SK-N-SH (cell line): ENCODE measurements around the gene COL25A1. TPM values are rescaled to one million over a fixed set of nuclear protein-coding genes. Genes with fewer than 3 reads are reported as not detected.

Experiments used
- CTCF ChIA-PET: fragments of 300-600, 350-600 bp; formaldehyde crosslinking; extraction: SDS; loops from one replicate; lab custom pipeline; 2021; lab: Yijun Ruan, JAX
- POLR2A ChIA-PET: fragments of 350-600 bp; sonication (Branson Sonifier 250); formaldehyde crosslinking; extraction: SDS; loops from one replicate; lab custom pipeline; 2020; ENCODE audit warnings: antibody characterized with exemption, inconsistent platforms; lab: Yijun Ruan, JAX
- DNase-seq: peaks from one replicate; pipeline ENCODE4 v3.0.0; 2012
- H2AFZ ChIP-seq: fragments of 200-600 bp; sonication (generic); 2 replicates; pipeline ENCODE4 v1.8.1; 2016; ENCODE audit warnings: antibody characterized with exemption, mild to moderate bottlenecking, low read depth
- H3F3A ChIP-seq: fragments of 200-600 bp; sonication (generic); replicated peaks from 2 replicates; pipeline ENCODE3; 2016; ENCODE audit warnings: antibody characterized with exemption, mild to moderate bottlenecking; ENCODE audit not compliant: insufficient read depth
- H3K27ac ChIP-seq, 2 experiments: fragments of 200-500 bp in 1 of 2; fragments of 200-600 bp in 1 of 2; sonication (Bioruptor generic) in 1 of 2; sonication (generic), shearing (Covaris generic) in 1 of 2; 2 replicates each; pipeline versions ENCODE4 v1.5.1 to v1.6.1; 2014 to 2016; ENCODE audit warnings: low read depth in 2 of 2, inconsistent platforms in 1 of 2, low read length in 1 of 2, mild to moderate bottlenecking in 1 of 2, mixed read lengths in 1 of 2
- H3K27me3 ChIP-seq: fragments of 200-600 bp; sonication (generic), shearing (Covaris generic); 2 replicates; pipeline ENCODE4 v1.6.1; 2016; ENCODE audit warnings: mixed run types; ENCODE audit not compliant: insufficient read depth
- H3K36me3 ChIP-seq, 2 experiments: fragments of 200-500 bp in 1 of 2; fragments of 200-600 bp in 1 of 2; sonication (Bioruptor generic) in 1 of 2; sonication (generic) in 1 of 2; replicated peaks in 1 of 2; 2 replicates each; pipeline versions ENCODE3 to v1.5.1; 2014 to 2016; ENCODE audit warnings: low read length in 1 of 2, mild to moderate bottlenecking in 1 of 2; ENCODE audit not compliant: insufficient read depth in 2 of 2, control insufficient read depth in 1 of 2
- H3K4me1 ChIP-seq, 2 experiments: fragments of 200-500 bp in 1 of 2; fragments of 200-600 bp in 1 of 2; sonication (Bioruptor generic) in 1 of 2; sonication (generic), shearing (Covaris generic) in 1 of 2; 2 replicates each; pipeline versions ENCODE4 v1.5.1 to v1.6.1; 2014 to 2016; ENCODE audit warnings: low read depth in 1 of 2, low read length in 1 of 2, mixed run types in 1 of 2; ENCODE audit not compliant: insufficient read depth in 2 of 2, control insufficient read depth in 1 of 2
- H3K4me2 ChIP-seq: fragments of 200-600 bp; sonication (generic), shearing (Covaris generic); 2 replicates; pipeline ENCODE4 v1.6.1; 2017; ENCODE audit warnings: mixed run types
- H3K4me3 ChIP-seq, 2 experiments: fragments of 200-500 bp in 1 of 2; fragments of 200-600 bp in 1 of 2; sonication (Bioruptor generic) in 1 of 2; sonication (generic), shearing (Covaris generic) in 1 of 2; 2 replicates each; pipeline versions ENCODE4 v1.5.1 to v1.8.1; 2014 to 2016; ENCODE audit warnings: low read depth in 2 of 2, inconsistent platforms in 1 of 2, low read length in 1 of 2, mild to moderate bottlenecking in 1 of 2, mixed read lengths in 1 of 2, moderate library complexity in 1 of 2
- H3K79me2 ChIP-seq: fragments of 200-600 bp; sonication (generic); 2 replicates; pipeline ENCODE4 v1.8.1; 2017; ENCODE audit warnings: mild to moderate bottlenecking; ENCODE audit not compliant: insufficient read depth
- H3K9ac ChIP-seq: fragments of 200-600 bp; sonication (generic); 2 replicates; pipeline ENCODE4 v1.6.1; 2017; ENCODE audit warnings: mixed run types
- H3K9me2 ChIP-seq: fragments of 200-600 bp; sonication (generic); 2 replicates; pipeline ENCODE4 v1.6.1; 2017; ENCODE audit warnings: mixed run types
- H3K9me3 ChIP-seq: fragments of 200-600 bp; sonication (generic); 2 replicates; pipeline ENCODE4 v1.6.1; 2017; ENCODE audit warnings: mixed run types, mild to moderate bottlenecking, moderate library complexity
- H4K20me1 ChIP-seq: fragments of 200-600 bp; sonication (generic); 2 replicates; pipeline ENCODE4 v1.6.1; 2017; ENCODE audit warnings: mild to moderate bottlenecking, mixed run types; ENCODE audit not compliant: insufficient read depth
- EZH2phosphoT487 ChIP-seq: fragments of 200-600 bp; sonication (generic); IDR thresholded peaks from 2 replicates; pipeline ENCODE4 v1.6.1; 2017; ENCODE audit warnings: low read depth, mixed run types, mild to moderate bottlenecking, antibody characterized with exemption, moderate library complexity, borderline replicate concordance
- GABPA ChIP-seq: IDR thresholded peaks from 2 replicates; pipeline ENCODE4 v1.4.0; 2012; ENCODE audit warnings: low read depth, mild to moderate bottlenecking
- NRF1 ChIP-seq: IDR thresholded peaks from 2 replicates; pipeline ENCODE4 v1.6.1; 2012; ENCODE audit warnings: low read depth, mild to moderate bottlenecking, low read length
- RAD21 ChIP-seq: IDR thresholded peaks from 2 replicates; pipeline ENCODE4 v1.6.1; 2012; ENCODE audit warnings: mild to moderate bottlenecking, low read length
- SIN3A ChIP-seq: IDR thresholded peaks from 2 replicates; pipeline ENCODE4 v1.6.1; 2012; ENCODE audit warnings: low read depth, mild to moderate bottlenecking, low read length, moderate library complexity, borderline replicate concordance
- WGBS: methylation state at CpG from one replicate; pipeline ENCODE4 v1.1.6; 2017; ENCODE audit warnings: low lambda C conversion rate; 5-methylcytosine and 5-hydroxymethylcytosine counted together
- polyA plus RNA-seq, 3 experiments: library from polyadenylated mRNA; depleted of rRNA; stranded (reverse); fragments of >200 nt; gene quantifications; 2 replicates each; pipeline ENCODE4 v1.2.3, GENCODE V29; 2012
- TF ChIP-seq, protein P1 (sequence below): IDR thresholded peaks from 2 replicates; pipeline ENCODE4 v1.6.1; 2012; ENCODE audit warnings: mild to moderate bottlenecking, low read depth, low read length, moderate library complexity
- TF ChIP-seq, protein P2 (sequence below): IDR thresholded peaks from 2 replicates; pipeline ENCODE4 v1.4.0; 2012; ENCODE audit warnings: low read depth, borderline replicate concordance
- TF ChIP-seq, protein P3 (sequence below): IDR thresholded peaks from 2 replicates; pipeline ENCODE4 v1.4.0; 2012; ENCODE audit warnings: low read depth, borderline replicate concordance
- TF ChIP-seq, protein P4 (sequence below): IDR thresholded peaks from 2 replicates; pipeline ENCODE4 v1.4.0; 2012; ENCODE audit warnings: low read depth
- TF ChIP-seq, protein P5 (sequence below): fragments of 150-350 bp; IDR thresholded peaks from 2 replicates; pipeline ENCODE4 v1.6.1; 2017; ENCODE audit warnings: antibody characterized with exemption, low read length, low read depth, borderline replicate concordance
- TF ChIP-seq, protein P6 (sequence below): fragments of 150-350 bp; IDR thresholded peaks from 2 replicates; pipeline ENCODE4 v1.6.1; 2016; ENCODE audit warnings: mild to moderate bottlenecking, low read depth, low read length

Gene COL25A1
- polyA plus RNA-seq, 1 of the 3 experiments (the other 2 are of a cell fraction), result not detected

DNA sequence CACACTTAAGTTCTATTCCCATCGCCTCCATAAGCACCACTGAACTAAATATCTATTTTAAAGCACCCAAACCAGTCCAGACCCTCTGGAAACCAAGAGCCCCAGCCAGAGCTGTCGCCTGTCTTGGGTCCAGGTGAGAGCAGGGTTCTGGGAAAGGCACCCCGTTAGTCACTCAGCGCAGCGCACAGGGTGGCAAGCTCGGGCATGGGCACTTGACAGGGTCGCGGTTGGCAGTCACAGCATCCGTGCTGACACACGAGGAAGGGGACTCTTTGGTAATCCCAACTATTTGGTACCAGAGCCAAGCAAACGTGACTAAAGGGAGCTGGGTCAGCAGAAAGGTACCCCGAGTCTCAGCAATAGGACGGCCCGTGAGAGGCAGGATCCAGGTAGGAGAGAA, 515.4 kb downstream of the COL25A1 start:
- POLR2A ChIA-PET, result no interaction called here
- Histone ChIP-seq H3K27me3 (no peaks in the 10 kb centered on the region; the same call in 1 of the 2 replicates), H4K20me1 (no peaks in the 10 kb centered on the region), H2AFZ (no peak overlapping the region), H3K9me2 (no peaks in the 10 kb centered on the region), H3K79me2 (no peaks in the 10 kb centered on the region), H3K4me3 (no peak overlapping the region), H3K36me3 (no peaks in the 10 kb centered on the region)
- 44% methylated on average over 14 of the region's 14 CpGs for WGBS
- CTCF ChIA-PET, result no interaction called here
- TF ChIP-seq, protein P1, sequence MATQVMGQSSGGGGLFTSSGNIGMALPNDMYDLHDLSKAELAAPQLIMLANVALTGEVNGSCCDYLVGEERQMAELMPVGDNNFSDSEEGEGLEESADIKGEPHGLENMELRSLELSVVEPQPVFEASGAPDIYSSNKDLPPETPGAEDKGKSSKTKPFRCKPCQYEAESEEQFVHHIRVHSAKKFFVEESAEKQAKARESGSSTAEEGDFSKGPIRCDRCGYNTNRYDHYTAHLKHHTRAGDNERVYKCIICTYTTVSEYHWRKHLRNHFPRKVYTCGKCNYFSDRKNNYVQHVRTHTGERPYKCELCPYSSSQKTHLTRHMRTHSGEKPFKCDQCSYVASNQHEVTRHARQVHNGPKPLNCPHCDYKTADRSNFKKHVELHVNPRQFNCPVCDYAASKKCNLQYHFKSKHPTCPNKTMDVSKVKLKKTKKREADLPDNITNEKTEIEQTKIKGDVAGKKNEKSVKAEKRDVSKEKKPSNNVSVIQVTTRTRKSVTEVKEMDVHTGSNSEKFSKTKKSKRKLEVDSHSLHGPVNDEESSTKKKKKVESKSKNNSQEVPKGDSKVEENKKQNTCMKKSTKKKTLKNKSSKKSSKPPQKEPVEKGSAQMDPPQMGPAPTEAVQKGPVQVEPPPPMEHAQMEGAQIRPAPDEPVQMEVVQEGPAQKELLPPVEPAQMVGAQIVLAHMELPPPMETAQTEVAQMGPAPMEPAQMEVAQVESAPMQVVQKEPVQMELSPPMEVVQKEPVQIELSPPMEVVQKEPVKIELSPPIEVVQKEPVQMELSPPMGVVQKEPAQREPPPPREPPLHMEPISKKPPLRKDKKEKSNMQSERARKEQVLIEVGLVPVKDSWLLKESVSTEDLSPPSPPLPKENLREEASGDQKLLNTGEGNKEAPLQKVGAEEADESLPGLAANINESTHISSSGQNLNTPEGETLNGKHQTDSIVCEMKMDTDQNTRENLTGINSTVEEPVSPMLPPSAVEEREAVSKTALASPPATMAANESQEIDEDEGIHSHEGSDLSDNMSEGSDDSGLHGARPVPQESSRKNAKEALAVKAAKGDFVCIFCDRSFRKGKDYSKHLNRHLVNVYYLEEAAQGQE, result no peak
- TF ChIP-seq RAD21 (no peak), EZH2phosphoT487 (no peak), GABPA (no peak)
- TF ChIP-seq, all 33 proteins: peak for 0
- Histone ChIP-seq H3F3A (no peaks in the 10 kb centered on the region), H3K9ac (no peak overlapping the region), H3K9me3 (no peaks in the 10 kb centered on the region), H3K4me1 (no peaks in the 10 kb centered on the region), H3K4me2 (no peak overlapping the region), H3K27ac (no peak overlapping the region)
- DNase-seq, result no peak

DNA sequence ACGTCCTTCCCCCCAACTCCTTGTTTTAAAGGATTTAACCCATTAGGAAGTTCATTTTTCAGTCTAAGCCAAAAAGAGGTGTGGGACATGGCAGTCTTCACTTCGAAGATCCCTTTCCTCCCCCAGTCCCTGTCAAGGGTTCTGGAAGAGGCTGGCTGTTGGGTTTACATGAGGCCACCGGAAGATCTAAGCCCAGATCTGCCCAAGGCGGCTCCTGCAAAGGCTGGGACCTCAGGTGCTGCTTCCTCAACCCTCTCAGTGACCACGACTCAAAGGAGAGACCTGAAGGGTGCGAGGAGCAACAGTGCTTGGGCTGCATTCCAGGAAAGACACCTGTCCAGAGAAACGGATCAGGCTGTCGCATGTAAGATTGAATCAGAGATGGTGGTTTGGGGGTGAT, 516.1 kb downstream of the COL25A1 start:
- CTCF ChIA-PET, result interaction anchor here (0.6 kb wide), 1 partner anchor 917 kb away, joined by 3 read pairs; the partner anchor contains the start of gene CASP6
- TF ChIP-seq, protein P2, sequence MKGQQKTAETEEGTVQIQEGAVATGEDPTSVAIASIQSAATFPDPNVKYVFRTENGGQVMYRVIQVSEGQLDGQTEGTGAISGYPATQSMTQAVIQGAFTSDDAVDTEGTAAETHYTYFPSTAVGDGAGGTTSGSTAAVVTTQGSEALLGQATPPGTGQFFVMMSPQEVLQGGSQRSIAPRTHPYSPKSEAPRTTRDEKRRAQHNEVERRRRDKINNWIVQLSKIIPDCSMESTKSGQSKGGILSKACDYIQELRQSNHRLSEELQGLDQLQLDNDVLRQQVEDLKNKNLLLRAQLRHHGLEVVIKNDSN, result no peak
- TF ChIP-seq, protein P3, sequence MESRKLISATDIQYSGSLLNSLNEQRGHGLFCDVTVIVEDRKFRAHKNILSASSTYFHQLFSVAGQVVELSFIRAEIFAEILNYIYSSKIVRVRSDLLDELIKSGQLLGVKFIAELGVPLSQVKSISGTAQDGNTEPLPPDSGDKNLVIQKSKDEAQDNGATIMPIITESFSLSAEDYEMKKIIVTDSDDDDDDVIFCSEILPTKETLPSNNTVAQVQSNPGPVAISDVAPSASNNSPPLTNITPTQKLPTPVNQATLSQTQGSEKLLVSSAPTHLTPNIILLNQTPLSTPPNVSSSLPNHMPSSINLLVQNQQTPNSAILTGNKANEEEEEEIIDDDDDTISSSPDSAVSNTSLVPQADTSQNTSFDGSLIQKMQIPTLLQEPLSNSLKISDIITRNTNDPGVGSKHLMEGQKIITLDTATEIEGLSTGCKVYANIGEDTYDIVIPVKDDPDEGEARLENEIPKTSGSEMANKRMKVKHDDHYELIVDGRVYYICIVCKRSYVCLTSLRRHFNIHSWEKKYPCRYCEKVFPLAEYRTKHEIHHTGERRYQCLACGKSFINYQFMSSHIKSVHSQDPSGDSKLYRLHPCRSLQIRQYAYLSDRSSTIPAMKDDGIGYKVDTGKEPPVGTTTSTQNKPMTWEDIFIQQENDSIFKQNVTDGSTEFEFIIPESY, result no peak
- TF ChIP-seq, protein P4, sequence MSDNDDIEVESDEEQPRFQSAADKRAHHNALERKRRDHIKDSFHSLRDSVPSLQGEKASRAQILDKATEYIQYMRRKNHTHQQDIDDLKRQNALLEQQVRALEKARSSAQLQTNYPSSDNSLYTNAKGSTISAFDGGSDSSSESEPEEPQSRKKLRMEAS, result no peak
- TF ChIP-seq, protein P5, sequence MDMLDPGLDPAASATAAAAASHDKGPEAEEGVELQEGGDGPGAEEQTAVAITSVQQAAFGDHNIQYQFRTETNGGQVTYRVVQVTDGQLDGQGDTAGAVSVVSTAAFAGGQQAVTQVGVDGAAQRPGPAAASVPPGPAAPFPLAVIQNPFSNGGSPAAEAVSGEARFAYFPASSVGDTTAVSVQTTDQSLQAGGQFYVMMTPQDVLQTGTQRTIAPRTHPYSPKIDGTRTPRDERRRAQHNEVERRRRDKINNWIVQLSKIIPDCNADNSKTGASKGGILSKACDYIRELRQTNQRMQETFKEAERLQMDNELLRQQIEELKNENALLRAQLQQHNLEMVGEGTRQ, result no peak
- TF ChIP-seq NRF1 (no peak), SIN3A (no peak)
- TF ChIP-seq, protein P1, result no peak
- TF ChIP-seq, protein P6, sequence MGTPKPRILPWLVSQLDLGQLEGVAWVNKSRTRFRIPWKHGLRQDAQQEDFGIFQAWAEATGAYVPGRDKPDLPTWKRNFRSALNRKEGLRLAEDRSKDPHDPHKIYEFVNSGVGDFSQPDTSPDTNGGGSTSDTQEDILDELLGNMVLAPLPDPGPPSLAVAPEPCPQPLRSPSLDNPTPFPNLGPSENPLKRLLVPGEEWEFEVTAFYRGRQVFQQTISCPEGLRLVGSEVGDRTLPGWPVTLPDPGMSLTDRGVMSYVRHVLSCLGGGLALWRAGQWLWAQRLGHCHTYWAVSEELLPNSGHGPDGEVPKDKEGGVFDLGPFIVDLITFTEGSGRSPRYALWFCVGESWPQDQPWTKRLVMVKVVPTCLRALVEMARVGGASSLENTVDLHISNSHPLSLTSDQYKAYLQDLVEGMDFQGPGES, result no peak

More for the DNA sequence above, 516.1 kb downstream of the COL25A1 start:
- Histone ChIP-seq H3K9me2 (no peaks in the 10 kb centered on the region), H3K4me2 (no peak overlapping the region), H3K9ac (no peak overlapping the region), H2AFZ (no peak overlapping the region), H3K27ac (no peak overlapping the region), H4K20me1 (no peaks in the 10 kb centered on the region), H3K27me3 (no peaks in the 10 kb centered on the region; the same call in 1 of the 2 replicates), H3K36me3 (no peaks in the 10 kb centered on the region), H3F3A (no peaks in the 10 kb centered on the region), H3K4me1 (no peaks in the 10 kb centered on the region), H3K79me2 (no peaks in the 10 kb centered on the region), H3K4me3 (no peak overlapping the region), H3K9me3 (no peaks in the 10 kb centered on the region)
- WGBS, result 10% methylated on average over 7 of the region's 8 CpGs
- POLR2A ChIA-PET, result no interaction called here
- no peak for DNase-seq
